Naive thymus-derived CD8-positive, alpha-beta T cell (primary cell): ENCODE results near the gene HOXB8. TPM values are rescaled to one million over a fixed set of nuclear protein-coding genes. Genes with fewer than 3 reads are reported as not detected.
A peak's percentile ranks its signal among the peaks of the same experiment; 100 is the strongest.

ENCODE experiments used
- ATAC-seq, 2 donors: fragments of 150-1000 bp; cut with Tn5 transposase in 1 of 2; sonication (Bioruptor Pico), chemical (Tn5 transposase) in 1 of 2; 1 replicate in 1 of 2; 2 replicates in 1 of 2; pipeline ENCODE4 v1.10.0; 2021; ENCODE audit warnings: mild to moderate bottlenecking in 2 of 2, moderate library complexity in 2 of 2
- POLR2A ChIA-PET: fragments of 350-600 bp; sonication (Branson Sonifier 250); formaldehyde crosslinking; loops from one replicate; lab custom pipeline; 2021; ENCODE audit warnings: antibody characterized with exemption; lab: Charles Lee
- DNase-seq, 10 donors: peaks; one replicate each; pipeline versions ENCODE4 v3.0.0 to v3.0.0-alpha.2; 2020 to 2022
- H3K27ac Mint-ChIP-seq, 10 donors: one replicate each; pipeline ENCODE4 v1.8.0; 2020 to 2022; ENCODE audit warnings: mild to moderate bottlenecking in 10 of 10, mixed read lengths in 10 of 10, moderate library complexity in 4 of 10, inconsistent platforms in 1 of 10
- H3K27me3 Mint-ChIP-seq, 5 donors: one replicate each; pipeline ENCODE4 v1.8.0; 2021 to 2022; ENCODE audit warnings: mixed read lengths in 5 of 5
- H3K36me3 Mint-ChIP-seq, 3 donors: one replicate each; pipeline ENCODE4 v1.8.0; 2020 to 2022; ENCODE audit warnings: mixed read lengths in 3 of 3, mild to moderate bottlenecking in 2 of 3, inconsistent platforms in 1 of 3
- H3K4me1 Mint-ChIP-seq, 4 donors: one replicate each; pipeline ENCODE4 v1.8.0; 2021 to 2022; ENCODE audit warnings: mixed read lengths in 4 of 4
- H3K4me3 Mint-ChIP-seq, 10 donors: one replicate each; pipeline ENCODE4 v1.8.0; 2020 to 2022; ENCODE audit warnings: mild to moderate bottlenecking in 10 of 10, mixed read lengths in 10 of 10, moderate library complexity in 6 of 10, inconsistent platforms in 1 of 10
- H3K9me3 Mint-ChIP-seq, 9 donors: one replicate each; pipeline ENCODE4 v1.8.0; 2020 to 2022; ENCODE audit warnings: mixed read lengths in 9 of 9, mild to moderate bottlenecking in 3 of 9, inconsistent platforms in 1 of 9, moderate library complexity in 1 of 9
- polyA plus RNA-seq, 3 donors: library from polyadenylated mRNA; unstranded; fragments of 300-500 nt; fragmentation: Illumina TruSeq; gene quantifications; one replicate each; pipeline ENCODE4 v1.2.3, GENCODE V29; 2021
- total RNA-seq, 8 experiments: library from RNA in 2 of 8; stranded (reverse) in 2 of 8; gene quantifications; one replicate each; pipeline ENCODE4 v1.2.3 and lab custom pipeline; 2021 to 2026

HOXB8 gene
- total and polyA plus RNA-seq, 5 experiments from 2014 or later: not detected

GRCh38 chr17:48570325-48571023, 44.6 kb downstream of the HOXB8 start:
- peaks cover 9 to 16% (median 14%) of the 10 kb centered on the region in 5 donors for H3K27me3 Mint-ChIP-seq
- peak overlapping the region in 1 of 10 donors; percentile 44 for H3K27ac Mint-ChIP-seq
- ATAC-seq: no peak
- DNase-seq: no peak
- H3K9me3 Mint-ChIP-seq: no peaks in the 10 kb centered on the region
- POLR2A ChIA-PET: no interaction called here
- peaks cover 4 to 22% (median 6%) of the 10 kb centered on the region in 4 donors for H3K4me1 Mint-ChIP-seq
- no peak overlapping the region for H3K4me3 Mint-ChIP-seq
- H3K36me3 Mint-ChIP-seq: peaks cover 0 to 3% (median 0%) of the 10 kb centered on the region in 3 donors

- Mint-ChIP-seq H3K9me3 (no peaks in the 10 kb centered on the region), H3K4me1 (peaks cover 3 to 20% (median 7%) of the 10 kb centered on the region in 4 donors), H3K27me3 (peaks cover 8 to 16% (median 16%) of the 10 kb centered on the region in 5 donors), H3K4me3 (no peak overlapping the region), H3K36me3 (peaks cover 0 to 3% (median 0%) of the 10 kb centered on the region in 3 donors), H3K27ac (no peak overlapping the region)
- POLR2A ChIA-PET: no interaction called here
- DNase-seq: no peak
- no peak for ATAC-seq
Measured at GRCh38 chr17:48569674-48570324, 45.3 kb downstream of the HOXB8 start.

GRCh38 chr17:48569240-48569582, 45.9 kb downstream of the HOXB8 start:
- no peak for ATAC-seq
- POLR2A ChIA-PET: no interaction called here
- Mint-ChIP-seq H3K4me3 (no peak overlapping the region), H3K36me3 (peaks cover 0 to 3% (median 0%) of the 10 kb centered on the region in 3 donors), H3K4me1 (peaks cover 3 to 23% (median 9%) of the 10 kb centered on the region in 4 donors), H3K27me3 (peaks cover 2 to 18% (median 15%) of the 10 kb centered on the region in 5 donors), H3K27ac (no peak overlapping the region), H3K9me3 (no peaks in the 10 kb centered on the region)
- no peak for DNase-seq

GRCh38 chr17:48568499-48569239, 46.4 kb downstream of the HOXB8 start:
- Mint-ChIP-seq H3K4me3 (peak overlapping the region in 4 of 10 donors; percentile 8 to 39 (median 13)), H3K36me3 (peaks cover 0 to 3% (median 0%) of the 10 kb centered on the region in 3 donors), H3K27ac (peak overlapping the region in 1 of 10 donors; percentile 21), H3K9me3 (no peaks in the 10 kb centered on the region), H3K27me3 (peaks cover 0 to 20% (median 14%) of the 10 kb centered on the region in 5 donors), H3K4me1 (peaks cover 3 to 25% (median 9%) of the 10 kb centered on the region in 4 donors)
- no peak for ATAC-seq
- POLR2A ChIA-PET: no interaction called here
- peak in 1 of 10 donors; percentile 1 for DNase-seq

- H3K9me3 Mint-ChIP-seq: no peaks in the 10 kb centered on the region
- H3K27ac Mint-ChIP-seq: no peak overlapping the region
- H3K36me3 Mint-ChIP-seq: peaks cover 0 to 3% (median 0%) of the 10 kb centered on the region in 3 donors
- H3K4me3 Mint-ChIP-seq: no peak overlapping the region
- POLR2A ChIA-PET: interaction anchor here (0.9 kb wide), 1 partner anchor 20 kb away, joined by 3 read pairs; no protein-coding TSS in a partner anchor
- no peak for ATAC-seq
- peaks cover 9 to 26% (median 19%) of the 10 kb centered on the region in 5 donors for H3K27me3 Mint-ChIP-seq
- peaks cover 3 to 22% (median 8%) of the 10 kb centered on the region in 4 donors for H3K4me1 Mint-ChIP-seq
- peak in 1 of 10 donors; percentile 10 for DNase-seq
Measured at GRCh38 chr17:48567646-48568354, 47.3 kb downstream of the HOXB8 start.

GRCh38 chr17:48567209-48567608, 47.9 kb downstream of the HOXB8 start:
- no peak for DNase-seq
- Mint-ChIP-seq H3K9me3 (no peaks in the 10 kb centered on the region), H3K27ac (no peak overlapping the region), H3K4me3 (no peak overlapping the region), H3K27me3 (peaks cover 13 to 31% (median 22%) of the 10 kb centered on the region in 5 donors), H3K4me1 (peaks cover 3 to 26% (median 9%) of the 10 kb centered on the region in 4 donors), H3K36me3 (peaks cover 0 to 3% (median 0%) of the 10 kb centered on the region in 3 donors)
- ATAC-seq: no peak
- POLR2A ChIA-PET: interaction anchor here (0.9 to 1.9 kb wide), 2 partner anchors 8 to 19 kb away, joined by 3 to 4 read pairs; no protein-coding TSS in a partner anchor

- DNase-seq: peak in 1 of 10 donors; percentile 18
- Mint-ChIP-seq H3K9me3 (no peaks in the 10 kb centered on the region), H3K4me1 (peaks cover 3 to 31% (median 10%) of the 10 kb centered on the region in 4 donors), H3K27me3 (peaks cover 13 to 31% (median 22%) of the 10 kb centered on the region in 5 donors), H3K27ac (no peak overlapping the region), H3K36me3 (peaks cover 0 to 3% (median 0%) of the 10 kb centered on the region in 3 donors), H3K4me3 (no peak overlapping the region)
- ATAC-seq: no peak
- POLR2A ChIA-PET: interaction anchor here (0.6 to 1.9 kb wide), 3 partner anchors 8 to 18 kb away, joined by 3 to 5 read pairs (median 4); no protein-coding TSS in a partner anchor
Measured at GRCh38 chr17:48566717-48567116, 48.4 kb downstream of the HOXB8 start.

- Mint-ChIP-seq H3K4me1 (peaks cover 3 to 36% (median 11%) of the 10 kb centered on the region in 4 donors), H3K36me3 (peaks cover 0 to 3% (median 0%) of the 10 kb centered on the region in 3 donors), H3K27me3 (peaks cover 13 to 31% (median 22%) of the 10 kb centered on the region in 5 donors), H3K27ac (no peak overlapping the region), H3K4me3 (no peak overlapping the region), H3K9me3 (no peaks in the 10 kb centered on the region)
- ATAC-seq (no peak), DNase-seq (peak in 1 of 10 donors; percentile 24)
- POLR2A ChIA-PET: interaction anchor here (0.6 to 1.9 kb wide), 3 partner anchors 9 to 26 kb away, joined by 3 to 5 read pairs (median 4); no protein-coding TSS in a partner anchor
Measured at GRCh38 chr17:48565925-48566710, 49.0 kb downstream of the HOXB8 start.

GRCh38 chr17:48565022-48565554, 50.0 kb downstream of the HOXB8 start:
- Mint-ChIP-seq H3K9me3 (no peaks in the 10 kb centered on the region), H3K27ac (no peak overlapping the region), H3K27me3 (peaks cover 13 to 31% (median 27%) of the 10 kb centered on the region in 5 donors), H3K36me3 (peaks cover 0 to 3% (median 0%) of the 10 kb centered on the region in 3 donors), H3K4me3 (peak overlapping the region in 5 of 10 donors; percentile 9 to 62 (median 55)), H3K4me1 (peaks cover 3 to 36% (median 11%) of the 10 kb centered on the region in 4 donors)
- ATAC-seq (no peak), DNase-seq (peak in 1 of 10 donors; percentile 15)
- POLR2A ChIA-PET: no interaction called here

- peaks cover 9 to 27% (median 24%) of the 10 kb centered on the region in 5 donors for H3K27me3 Mint-ChIP-seq
- POLR2A ChIA-PET: no interaction called here
- H3K9me3 Mint-ChIP-seq: no peaks in the 10 kb centered on the region
- ATAC-seq (peak; percentile 27 to 69), DNase-seq (peak in 1 of 10 donors; percentile 57)
- H3K4me3 Mint-ChIP-seq: peak overlapping the region in 6 of 10 donors; percentile 9 to 70 (median 58)
- no peak overlapping the region for H3K27ac Mint-ChIP-seq
- peaks cover 3 to 36% (median 11%) of the 10 kb centered on the region in 4 donors for H3K4me1 Mint-ChIP-seq
- peaks cover 0 to 3% (median 0%) of the 10 kb centered on the region in 3 donors for H3K36me3 Mint-ChIP-seq
Measured at GRCh38 chr17:48564188-48565021, 50.7 kb downstream of the HOXB8 start.
